ENCODE data around the gene PTPRM. TPM values are rescaled to one million over a fixed set of nuclear protein-coding genes. Genes with fewer than 3 reads are reported as not detected.

Gene PTPRM
- total RNA-seq, 1 experiment from 2014 or later = 1.6 TPM

- H3K27me3 ChIP-seq (ENCODE audit: control insufficient read depth, insufficient read depth, low read length) = no peaks in the 10 kb centered on the region
- DNase-seq (ENCODE audit: low read depth, low spot score) (no peak), ATAC-seq (no peak)
- H3K4me1 ChIP-seq (ENCODE audit: control insufficient read depth, insufficient read depth, low read length) = no peaks in the 10 kb centered on the region
- no peaks in the 10 kb centered on the region for H3K9me3 ChIP-seq (ENCODE audit: control insufficient read depth, insufficient read depth, low read depth, low read length)
- ChIA-PET CTCF (no interaction called here), POLR2A (no interaction called here)
- intact Hi-C loops (cut with micrococcal nuclease; ENCODE audit: unreplicated experiment) = no loop called here
- H3K4me3 ChIP-seq (ENCODE audit: low read depth in 2 of 2, low read length in 2 of 2) = no peak overlapping the region
- BruUV-seq (replicated peaks) = no TSS peak
- no peaks in the 10 kb centered on the region for H3K36me3 ChIP-seq (ENCODE audit: control insufficient read depth, insufficient read depth, low read length)
- TF ChIP-seq CTCF (IDR thresholded peaks at IDR 0.05) = no peak
- no peak for TF ChIP-seq TCF7L2 (IDR thresholded peaks at IDR 0.05; ENCODE audit: low read depth, low read length)
- no peak for TF ChIP-seq POLR2AphosphoS5 (IDR thresholded peaks at IDR 0.05; ENCODE audit: low read depth, low read length)
- TF ChIP-seq, protein P1, sequence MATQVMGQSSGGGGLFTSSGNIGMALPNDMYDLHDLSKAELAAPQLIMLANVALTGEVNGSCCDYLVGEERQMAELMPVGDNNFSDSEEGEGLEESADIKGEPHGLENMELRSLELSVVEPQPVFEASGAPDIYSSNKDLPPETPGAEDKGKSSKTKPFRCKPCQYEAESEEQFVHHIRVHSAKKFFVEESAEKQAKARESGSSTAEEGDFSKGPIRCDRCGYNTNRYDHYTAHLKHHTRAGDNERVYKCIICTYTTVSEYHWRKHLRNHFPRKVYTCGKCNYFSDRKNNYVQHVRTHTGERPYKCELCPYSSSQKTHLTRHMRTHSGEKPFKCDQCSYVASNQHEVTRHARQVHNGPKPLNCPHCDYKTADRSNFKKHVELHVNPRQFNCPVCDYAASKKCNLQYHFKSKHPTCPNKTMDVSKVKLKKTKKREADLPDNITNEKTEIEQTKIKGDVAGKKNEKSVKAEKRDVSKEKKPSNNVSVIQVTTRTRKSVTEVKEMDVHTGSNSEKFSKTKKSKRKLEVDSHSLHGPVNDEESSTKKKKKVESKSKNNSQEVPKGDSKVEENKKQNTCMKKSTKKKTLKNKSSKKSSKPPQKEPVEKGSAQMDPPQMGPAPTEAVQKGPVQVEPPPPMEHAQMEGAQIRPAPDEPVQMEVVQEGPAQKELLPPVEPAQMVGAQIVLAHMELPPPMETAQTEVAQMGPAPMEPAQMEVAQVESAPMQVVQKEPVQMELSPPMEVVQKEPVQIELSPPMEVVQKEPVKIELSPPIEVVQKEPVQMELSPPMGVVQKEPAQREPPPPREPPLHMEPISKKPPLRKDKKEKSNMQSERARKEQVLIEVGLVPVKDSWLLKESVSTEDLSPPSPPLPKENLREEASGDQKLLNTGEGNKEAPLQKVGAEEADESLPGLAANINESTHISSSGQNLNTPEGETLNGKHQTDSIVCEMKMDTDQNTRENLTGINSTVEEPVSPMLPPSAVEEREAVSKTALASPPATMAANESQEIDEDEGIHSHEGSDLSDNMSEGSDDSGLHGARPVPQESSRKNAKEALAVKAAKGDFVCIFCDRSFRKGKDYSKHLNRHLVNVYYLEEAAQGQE (IDR thresholded peaks at IDR 0.05; ENCODE audit: insufficient read depth in 1 of 2, low read depth in 2 of 2, low read length in 1 of 2) = no peak
- TF ChIP-seq SIN3A (IDR thresholded peaks at IDR 0.05; ENCODE audit: borderline replicate concordance, insufficient read depth, low read depth, low read length) = no peak
- in situ Hi-C loops (cut with HindIII; ENCODE audit: low pct_unique_long_range_greater_than_20kb, low sequenced_read_pairs) = no loop called here
- H3K27ac ChIP-seq (ENCODE audit: low read length) = no peak overlapping the region
Measured at GRCh38 chr18:7809455-7809854, 242.3 kb downstream of the PTPRM start.

DNA sequence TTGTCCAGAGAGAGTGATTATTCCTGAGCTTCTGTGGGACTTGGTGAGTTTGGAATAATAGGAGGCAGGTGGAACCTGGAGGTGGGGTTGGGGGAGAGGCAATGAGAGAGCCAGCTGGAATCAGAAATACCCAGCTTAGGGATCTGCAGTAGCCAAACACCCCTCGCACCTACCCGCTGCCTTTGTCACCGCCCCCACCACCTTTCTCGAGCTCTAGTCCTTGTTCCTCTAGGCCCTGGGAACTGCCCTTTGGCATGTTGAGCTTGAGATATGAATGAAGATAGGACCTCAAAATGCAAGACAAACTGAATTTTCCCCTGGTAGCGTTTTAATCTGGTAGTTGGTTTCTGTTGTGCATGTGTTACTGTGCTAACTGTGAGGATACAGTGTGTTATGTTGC lies 242.9 kb downstream of the PTPRM start:
- in situ Hi-C loops (cut with HindIII; ENCODE audit: low pct_unique_long_range_greater_than_20kb, low sequenced_read_pairs) = no loop called here
- no peak for DNase-seq (ENCODE audit: low read depth, low spot score)
- CTCF ChIA-PET = interaction anchor here (0.6 kb wide), 1 partner anchor 20 kb away, joined by 7 read pairs; no protein-coding TSS in a partner anchor
- POLR2A ChIA-PET = no interaction called here
- no peak overlapping the region for H3K4me3 ChIP-seq (ENCODE audit: low read depth in 2 of 2, low read length in 2 of 2)
- intact Hi-C loops (cut with micrococcal nuclease; ENCODE audit: unreplicated experiment) = no loop called here
- TF ChIP-seq SIN3A (IDR thresholded peaks at IDR 0.05; ENCODE audit: borderline replicate concordance, insufficient read depth, low read depth, low read length) (no peak), POLR2AphosphoS5 (IDR thresholded peaks at IDR 0.05; ENCODE audit: low read depth, low read length) (no peak), TCF7L2 (IDR thresholded peaks at IDR 0.05; ENCODE audit: low read depth, low read length) (no peak), CTCF (IDR thresholded peaks at IDR 0.05) (no peak)
- TF ChIP-seq, protein P1 (IDR thresholded peaks at IDR 0.05; ENCODE audit: insufficient read depth in 1 of 2, low read depth in 2 of 2, low read length in 1 of 2) = no peak
- no TSS peak for BruUV-seq (replicated peaks)
- no peaks in the 10 kb centered on the region for H3K27me3 ChIP-seq (ENCODE audit: control insufficient read depth, insufficient read depth, low read length)
- no peak overlapping the region for H3K27ac ChIP-seq (ENCODE audit: low read length)
- no peaks in the 10 kb centered on the region for H3K36me3 ChIP-seq (ENCODE audit: control insufficient read depth, insufficient read depth, low read length)
- no peaks in the 10 kb centered on the region for H3K4me1 ChIP-seq (ENCODE audit: control insufficient read depth, insufficient read depth, low read length)
- no peaks in the 10 kb centered on the region for H3K9me3 ChIP-seq (ENCODE audit: control insufficient read depth, insufficient read depth, low read depth, low read length)
- ATAC-seq = no peak

Measured in Panc1 (cell line).